SJCRH30 (cell line): ENCODE measurements around the gene ESCO1. TPM values are rescaled to one million over a fixed set of nuclear protein-coding genes. Genes with fewer than 3 reads are reported as not detected.
"Not testable (repeated sequence)": the region's sequence is repeated elsewhere in the genome, so short reads cannot be mapped to it uniquely, and the experiment has no call there.

Experiments
- DNase-seq, 2 experiments: peaks; one replicate each; pipeline ENCODE4 v3.0.0-alpha.2; 2015 to 2020
- H3K27ac ChIP-seq: fragments of 250-450 bp; sonication (Bioruptor Pico); 2 replicates; pipeline ENCODE4 v1.5.1; 2020; ENCODE audit warnings: mild to moderate bottlenecking, moderate library complexity
- H3K27me3 ChIP-seq: fragments of 250-450 bp; sonication (Bioruptor Pico); 2 replicates; pipeline ENCODE4 v1.5.1; 2020; ENCODE audit warnings: mild to moderate bottlenecking, moderate library complexity
- H3K36me3 ChIP-seq: fragments of 250-450 bp; sonication (Bioruptor Pico); 2 replicates; pipeline ENCODE4 v1.5.1; 2020; ENCODE audit warnings: mild to moderate bottlenecking, moderate library complexity
- H3K4me1 ChIP-seq: fragments of 250-450 bp; sonication (Bioruptor Pico); 2 replicates; pipeline ENCODE4 v1.5.1; 2020; ENCODE audit warnings: mild to moderate bottlenecking, moderate library complexity
- H3K4me3 ChIP-seq: fragments of 250-450 bp; sonication (Bioruptor Pico); 2 replicates; pipeline ENCODE4 v1.5.1; 2020; ENCODE audit warnings: mild to moderate bottlenecking, moderate library complexity
- H3K9me3 ChIP-seq: fragments of 250-450 bp; sonication (Bioruptor Pico); replicated peaks from 2 replicates; pipeline ENCODE4 v1.5.1; 2020; ENCODE audit warnings: mild to moderate bottlenecking, moderate library complexity
- total RNA-seq: library from RNA; depleted of rRNA; stranded (reverse); fragments of >200 nt; shearing (Covaris generic); gene quantifications from 2 replicates; pipeline ENCODE4 v1.2.3, GENCODE V29; 2014; rRNA removed

Gene ESCO1, protein sequence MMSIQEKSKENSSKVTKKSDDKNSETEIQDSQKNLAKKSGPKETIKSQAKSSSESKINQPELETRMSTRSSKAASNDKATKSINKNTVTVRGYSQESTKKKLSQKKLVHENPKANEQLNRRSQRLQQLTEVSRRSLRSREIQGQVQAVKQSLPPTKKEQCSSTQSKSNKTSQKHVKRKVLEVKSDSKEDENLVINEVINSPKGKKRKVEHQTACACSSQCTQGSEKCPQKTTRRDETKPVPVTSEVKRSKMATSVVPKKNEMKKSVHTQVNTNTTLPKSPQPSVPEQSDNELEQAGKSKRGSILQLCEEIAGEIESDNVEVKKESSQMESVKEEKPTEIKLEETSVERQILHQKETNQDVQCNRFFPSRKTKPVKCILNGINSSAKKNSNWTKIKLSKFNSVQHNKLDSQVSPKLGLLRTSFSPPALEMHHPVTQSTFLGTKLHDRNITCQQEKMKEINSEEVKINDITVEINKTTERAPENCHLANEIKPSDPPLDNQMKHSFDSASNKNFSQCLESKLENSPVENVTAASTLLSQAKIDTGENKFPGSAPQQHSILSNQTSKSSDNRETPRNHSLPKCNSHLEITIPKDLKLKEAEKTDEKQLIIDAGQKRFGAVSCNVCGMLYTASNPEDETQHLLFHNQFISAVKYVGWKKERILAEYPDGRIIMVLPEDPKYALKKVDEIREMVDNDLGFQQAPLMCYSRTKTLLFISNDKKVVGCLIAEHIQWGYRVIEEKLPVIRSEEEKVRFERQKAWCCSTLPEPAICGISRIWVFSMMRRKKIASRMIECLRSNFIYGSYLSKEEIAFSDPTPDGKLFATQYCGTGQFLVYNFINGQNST
- total RNA-seq: 14.5 and 16.5 TPM in 2 replicates

DNA sequence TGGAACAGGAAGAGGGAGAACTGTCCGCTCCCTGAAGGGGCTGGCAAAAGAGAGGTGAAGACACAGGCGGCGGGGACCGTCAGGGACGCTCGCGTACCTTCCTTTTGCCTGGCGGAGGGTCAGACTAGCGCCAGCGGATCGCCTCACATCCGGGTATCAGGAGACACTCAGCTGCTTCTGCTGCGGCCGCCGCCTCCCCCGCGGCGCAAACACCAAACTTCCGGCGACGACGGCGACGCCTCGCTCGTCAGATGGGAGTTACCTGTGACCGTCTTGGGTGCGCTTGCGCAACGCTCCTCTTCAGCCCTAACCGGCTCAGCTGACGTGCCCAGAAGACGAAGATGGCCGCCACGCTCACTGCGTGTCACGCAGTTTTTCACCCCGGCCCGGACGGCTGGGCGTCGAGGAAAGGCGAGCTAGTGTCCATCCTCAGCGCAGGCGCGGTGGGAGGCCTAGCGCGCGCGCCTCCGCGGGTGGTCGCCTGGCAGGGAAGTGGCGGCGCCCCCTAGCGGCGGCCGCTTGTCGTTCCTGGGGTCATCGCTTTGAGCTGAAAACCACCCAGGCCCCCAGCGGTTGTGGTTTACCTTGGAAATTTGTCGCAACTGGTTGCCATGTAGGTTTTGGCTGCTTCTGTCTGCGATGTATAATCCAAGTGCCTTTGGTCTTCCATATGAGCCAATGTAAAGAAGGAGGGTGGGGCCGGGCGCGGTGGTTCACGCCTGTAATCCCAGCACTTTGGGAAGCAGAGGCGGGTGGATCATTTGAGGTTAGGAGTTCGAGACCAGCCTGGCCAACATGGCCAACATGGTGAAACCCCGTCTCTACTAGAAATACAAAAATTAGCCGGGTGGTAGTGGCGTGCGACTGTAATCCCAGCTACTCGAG, at the start of gene ESCO1:
Gene ESCO1 (minus strand): TSS at position 179 of the 885 bp plus-strand sequence. CDS start 25,861 bp downstream, outside the sequence.
- peak; percentile 95 for DNase-seq
- H3K4me3 ChIP-seq: peak within 1 kb of the TSS; percentile 87
- no peaks in the 10 kb centered on the region for H3K36me3 ChIP-seq
- H3K27me3 ChIP-seq: no peaks in the 10 kb centered on the region
- peak within 1 kb of the TSS; percentile 75 for H3K27ac ChIP-seq
- no peaks in the 10 kb centered on the region for H3K9me3 ChIP-seq
- H3K4me1 ChIP-seq: no peaks in the 10 kb centered on the region

DNA sequence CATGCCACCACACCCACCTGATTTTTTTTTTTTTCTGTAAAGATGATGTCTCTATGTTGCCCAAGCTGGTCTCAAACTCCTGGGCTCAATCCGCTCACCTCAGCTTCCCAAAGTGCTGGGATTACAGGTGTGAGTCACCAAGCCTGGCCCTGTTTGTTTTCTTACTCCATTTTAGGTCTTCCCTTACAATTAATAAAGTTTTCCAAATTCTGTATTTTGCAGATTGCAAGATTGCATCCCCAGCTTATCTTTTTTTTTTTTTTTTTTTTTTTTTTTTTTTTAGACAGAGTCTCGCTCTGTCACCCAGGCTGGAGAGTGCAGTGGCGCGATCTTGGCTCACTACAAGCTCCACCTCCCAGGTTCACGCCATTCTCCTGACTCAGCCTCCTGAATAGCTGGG, 39.9 kb upstream of the ESCO1 start:
- not testable (repeated sequence) for H3K27me3 ChIP-seq, H3K36me3 ChIP-seq, H3K9me3 ChIP-seq, H3K27ac ChIP-seq, H3K4me1 ChIP-seq, H3K4me3 ChIP-seq, DNase-seq

DNA sequence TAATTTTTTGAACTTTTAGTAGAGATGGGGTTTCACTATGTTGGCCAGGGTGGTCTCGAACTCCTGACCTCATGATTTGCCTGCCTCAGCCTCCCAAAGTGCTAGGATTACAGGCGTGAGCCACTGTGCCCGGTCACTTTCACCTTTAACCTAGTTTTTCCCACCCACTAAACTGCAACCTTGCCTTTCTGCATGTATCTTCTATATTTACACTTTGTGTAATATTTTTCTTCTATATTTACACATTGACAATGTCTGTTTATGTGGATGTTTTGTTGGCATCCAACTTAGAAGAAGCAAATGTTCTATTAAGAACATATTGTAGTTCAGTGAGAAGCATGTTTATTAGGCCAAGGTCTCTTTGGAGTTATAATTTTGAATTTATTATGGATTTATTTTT, 38.3 kb upstream of the ESCO1 start:
- Histone ChIP-seq H3K27ac (no peak overlapping the region), H3K4me1 (no peaks in the 10 kb centered on the region), H3K9me3 (no peaks in the 10 kb centered on the region), H3K27me3 (no peaks in the 10 kb centered on the region), H3K36me3 (peaks cover 3% of the 10 kb centered on the region; the same call in 1 of the 2 replicates), H3K4me3 (no peak overlapping the region)
- DNase-seq: no peak

DNA sequence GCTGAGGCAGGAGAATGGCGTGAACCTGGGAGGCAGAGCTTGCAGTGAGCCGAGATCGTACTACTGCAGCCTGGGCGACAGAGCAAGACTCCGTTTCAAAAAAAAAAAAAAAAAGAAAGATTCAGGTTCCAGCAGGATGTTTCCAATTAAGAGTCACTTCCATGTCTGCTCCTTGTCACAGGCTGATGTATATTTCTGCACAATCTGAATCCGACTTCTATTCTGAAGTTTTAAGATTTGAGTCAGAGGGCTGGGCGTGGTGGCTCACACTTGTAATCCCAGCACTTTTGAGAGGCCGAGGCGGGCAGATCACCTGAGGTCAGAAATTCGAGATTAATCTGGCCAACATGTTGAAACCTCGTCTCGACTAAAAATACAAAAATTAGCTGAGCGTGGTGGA, 36.3 kb upstream of the ESCO1 start:
- Histone ChIP-seq H3K9me3 (no peaks in the 10 kb centered on the region), H3K27me3 (no peaks in the 10 kb centered on the region), H3K4me3 (no peak overlapping the region), H3K36me3 (peaks cover 9% of the 10 kb centered on the region; the same call in 1 of the 2 replicates), H3K4me1 (no peaks in the 10 kb centered on the region), H3K27ac (no peak overlapping the region)
- no peak for DNase-seq

DNA sequence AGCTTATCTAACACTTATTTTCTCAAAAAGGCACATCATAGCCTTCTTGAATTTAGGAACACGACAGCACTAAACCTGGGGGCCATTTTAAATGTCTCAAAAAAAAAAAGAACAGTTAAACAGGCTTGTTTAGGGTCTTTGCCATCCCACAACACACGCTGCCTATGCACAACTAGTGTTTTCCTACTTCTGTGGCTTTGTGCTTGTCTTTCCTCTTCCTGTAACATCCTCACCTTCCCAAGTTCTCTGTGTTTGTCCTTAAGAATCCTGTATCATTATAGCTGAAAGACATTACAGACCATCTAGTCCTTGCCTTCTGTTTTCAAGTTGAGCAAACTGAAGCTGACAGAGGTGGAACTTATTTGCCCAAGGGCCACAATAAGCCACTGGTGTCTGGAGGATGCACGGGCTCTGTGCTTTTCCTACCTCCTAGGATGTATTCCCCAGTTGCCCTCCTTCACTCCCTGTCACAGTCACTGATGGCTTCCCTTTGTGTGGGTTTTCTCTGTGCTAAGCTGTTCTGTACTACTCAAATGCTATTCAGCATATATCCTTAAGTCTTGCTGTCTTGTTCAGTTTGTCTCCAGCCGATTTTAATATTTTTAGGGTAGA, 34.2 kb upstream of the ESCO1 start:
- no peak overlapping the region for H3K4me3 ChIP-seq
- no peak overlapping the region for H3K27ac ChIP-seq
- H3K27me3 ChIP-seq: no peaks in the 10 kb centered on the region
- no peaks in the 10 kb centered on the region for H3K4me1 ChIP-seq
- peaks cover 19% of the 10 kb centered on the region for H3K36me3 ChIP-seq
- no peaks in the 10 kb centered on the region for H3K9me3 ChIP-seq
- DNase-seq: no peak

DNA sequence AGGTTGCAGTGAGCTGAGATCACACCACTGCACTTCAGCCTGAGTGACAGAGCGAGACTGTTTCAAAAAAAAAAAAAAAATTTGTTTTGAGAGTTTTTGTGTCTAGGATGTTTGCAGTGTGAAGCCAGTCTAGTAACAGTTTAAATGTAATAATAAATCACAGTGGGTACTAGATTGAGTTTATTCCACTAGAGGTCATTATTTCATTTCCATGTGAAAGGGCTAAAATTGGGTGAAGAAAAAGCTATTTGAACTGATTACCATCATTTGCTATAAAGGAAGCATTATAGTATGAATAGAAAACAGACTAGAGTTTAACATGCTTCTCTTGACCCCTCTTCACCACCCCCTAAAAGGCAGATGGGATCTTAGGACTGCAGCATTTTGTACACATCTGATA, 31.9 kb upstream of the ESCO1 start:
- Histone ChIP-seq H3K27ac (no peak overlapping the region), H3K36me3 (peaks cover 40% of the 10 kb centered on the region)
- no peak for DNase-seq

DNA sequence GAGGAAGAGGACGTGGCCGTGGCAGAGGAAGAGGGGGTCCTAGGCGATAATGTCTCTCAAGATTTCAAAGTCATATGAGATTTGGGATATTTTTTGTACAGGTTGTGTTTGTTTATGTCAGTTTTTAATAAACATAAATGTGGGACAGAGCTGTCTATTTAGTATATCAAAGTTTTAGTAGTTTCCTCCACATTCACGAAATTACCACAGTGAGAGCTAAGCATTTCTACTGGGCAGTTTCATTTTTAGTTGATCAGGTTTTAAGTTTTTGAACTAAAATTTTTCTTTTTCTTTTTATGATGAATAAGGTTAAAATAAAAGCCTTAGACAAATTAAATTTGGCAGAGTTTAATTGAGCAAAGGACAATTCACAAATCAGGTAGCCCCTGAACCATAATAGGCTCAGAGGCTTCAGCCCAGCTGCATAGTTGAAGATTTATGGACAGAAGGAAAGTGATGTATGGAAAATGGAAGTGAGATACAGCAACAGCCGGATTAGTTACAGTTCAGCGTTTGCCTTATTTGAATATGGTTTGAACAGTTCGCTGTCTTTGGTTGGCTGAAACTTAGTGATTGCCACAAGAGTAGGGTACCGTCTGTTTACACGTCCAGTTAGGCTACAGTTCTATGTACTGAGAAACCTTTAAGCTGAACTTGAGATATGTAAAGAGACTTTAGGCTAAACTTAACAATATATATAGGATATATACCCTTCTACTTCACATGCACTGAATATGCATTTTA, 28.8 kb upstream of the ESCO1 start:
- Histone ChIP-seq H3K27me3 (no peaks in the 10 kb centered on the region), H3K27ac (no peak overlapping the region), H3K4me1 (no peaks in the 10 kb centered on the region), H3K4me3 (no peak overlapping the region), H3K9me3 (no peaks in the 10 kb centered on the region), H3K36me3 (peaks cover 53% of the 10 kb centered on the region)
- no peak for DNase-seq

More for the DNA sequence above, 31.9 kb upstream of the ESCO1 start:
- Histone ChIP-seq H3K4me3 (no peak overlapping the region), H3K27me3 (no peaks in the 10 kb centered on the region), H3K4me1 (no peaks in the 10 kb centered on the region), H3K9me3 (no peaks in the 10 kb centered on the region)

DNA sequence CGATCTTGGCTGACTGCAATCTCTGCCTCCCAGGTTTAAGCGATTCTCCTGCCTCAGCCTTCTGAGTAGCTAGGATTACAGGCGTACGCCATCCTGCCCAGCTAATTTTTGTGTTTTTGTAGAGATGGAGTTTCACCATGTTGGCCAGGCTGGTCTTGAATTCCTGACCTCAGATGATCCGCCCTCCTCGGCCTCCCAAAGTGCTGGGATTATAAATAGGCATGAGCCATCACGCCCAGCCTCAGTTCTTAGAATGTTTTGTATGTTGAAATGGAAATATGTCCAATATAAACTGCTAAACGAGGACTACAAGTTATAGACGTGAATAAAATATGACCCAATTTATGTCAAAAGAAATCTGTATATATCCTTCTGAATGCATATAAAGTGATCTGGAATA, 21.1 kb upstream of the ESCO1 start:
- DNase-seq, H3K4me1 ChIP-seq, H3K27me3 ChIP-seq, H3K4me3 ChIP-seq, H3K27ac ChIP-seq, H3K9me3 ChIP-seq: not testable (repeated sequence)
- H3K36me3 ChIP-seq: peaks cover 53% of the 10 kb centered on the region

DNA sequence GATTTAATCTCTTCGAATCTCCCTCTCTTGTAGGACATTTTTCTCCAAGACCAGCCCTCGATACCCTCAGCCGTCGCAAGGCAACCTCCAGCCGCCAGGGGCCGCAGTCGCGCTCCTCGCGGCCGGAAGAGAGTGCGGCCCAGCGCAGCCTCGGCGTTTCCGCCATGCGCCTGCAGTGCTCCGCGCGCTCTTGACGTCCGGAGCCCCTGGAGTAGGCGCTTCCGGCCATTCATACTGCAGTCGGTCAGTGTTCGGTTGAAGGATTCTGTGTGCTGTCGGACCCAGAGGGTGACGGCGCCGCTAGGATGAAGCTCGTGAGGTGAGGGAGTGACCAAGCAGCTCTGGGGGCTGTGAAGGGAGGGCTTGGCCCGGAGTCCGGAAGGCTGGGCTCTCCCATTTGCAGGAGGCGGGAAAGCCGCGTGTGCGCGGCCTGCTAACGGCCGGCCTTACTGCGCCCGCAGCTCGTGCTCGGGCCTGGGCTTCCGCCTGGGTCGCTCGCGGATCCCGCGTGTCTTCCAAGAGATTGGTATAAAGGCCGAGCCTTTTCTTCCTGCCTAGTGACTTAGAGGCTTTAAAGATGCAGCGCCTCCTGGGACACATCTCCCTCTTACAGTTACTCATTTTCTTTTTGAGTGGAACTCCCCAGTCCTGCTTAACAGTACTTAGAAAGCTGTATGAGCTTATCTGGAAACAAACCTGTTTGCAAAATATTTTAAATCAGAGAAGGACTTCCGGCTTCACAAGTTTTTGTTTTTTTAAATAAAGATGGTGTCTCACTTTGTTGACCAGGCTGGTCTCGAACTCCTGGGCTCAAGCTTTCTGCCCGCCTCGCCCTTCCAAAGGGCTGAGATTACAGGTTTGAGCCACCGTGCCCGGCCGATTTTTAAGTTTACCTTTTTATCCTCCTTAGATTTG, 11.9 kb upstream of the ESCO1 start, which contains the start of gene SNRPD1:
Gene SNRPD1 (plus strand): TSS at position 190 of the 915 bp plus-strand sequence. CDS start 116 bp downstream, at position 306.
- Histone ChIP-seq H3K4me1 (no peaks in the 10 kb centered on the region), H3K9me3 (no peaks in the 10 kb centered on the region), H3K36me3 (peaks cover 28% of the 10 kb centered on the region), H3K27me3 (no peaks in the 10 kb centered on the region), H3K27ac (peak within 1 kb of the TSS; percentile 98), H3K4me3 (peak within 1 kb of the TSS; percentile 96)
- DNase-seq: peak; percentile 83 to 87

DNA sequence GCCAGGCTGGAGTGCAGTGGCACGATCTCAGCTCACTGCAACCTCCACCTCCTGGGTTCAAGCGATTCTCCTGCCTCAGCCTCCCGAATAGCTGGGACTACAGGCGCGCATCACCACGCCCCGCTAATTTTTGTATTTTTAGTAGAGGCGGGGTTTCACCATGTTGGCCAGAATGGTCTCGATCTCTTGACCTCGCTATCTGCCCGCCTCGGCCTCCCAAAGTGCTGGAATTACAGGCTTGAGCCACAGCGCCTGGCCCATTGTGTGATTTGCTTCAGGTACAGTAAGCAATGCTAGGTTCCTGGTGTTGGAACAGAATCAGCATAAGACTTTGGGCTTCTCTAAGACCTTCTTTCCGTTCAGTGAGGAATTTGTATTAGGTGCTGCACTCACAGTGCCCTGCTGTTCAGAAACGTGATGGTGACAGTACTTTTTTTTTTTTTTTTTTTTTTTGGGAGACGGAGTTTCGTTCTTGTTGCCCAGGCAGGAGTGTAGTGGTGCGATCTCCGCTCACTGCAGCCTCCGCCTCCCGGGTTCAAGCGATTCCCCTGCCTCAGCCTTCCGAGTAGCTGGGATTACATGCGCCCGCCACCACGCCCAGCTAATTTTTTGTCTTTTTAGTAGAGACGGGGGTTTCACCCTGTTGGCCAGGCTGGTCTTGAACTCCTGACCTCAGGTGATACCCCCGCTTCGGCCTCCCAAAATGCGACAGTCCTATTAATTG, 11.1 kb upstream of the ESCO1 start:
- not testable (repeated sequence) for H3K9me3 ChIP-seq, H3K4me1 ChIP-seq, DNase-seq, H3K27me3 ChIP-seq
- H3K4me3 ChIP-seq: peak overlapping the region; percentile 96
- H3K36me3 ChIP-seq: peaks cover 20% of the 10 kb centered on the region
- peak overlapping the region; percentile 98; the same call in 1 of the 2 replicates for H3K27ac ChIP-seq

DNA sequence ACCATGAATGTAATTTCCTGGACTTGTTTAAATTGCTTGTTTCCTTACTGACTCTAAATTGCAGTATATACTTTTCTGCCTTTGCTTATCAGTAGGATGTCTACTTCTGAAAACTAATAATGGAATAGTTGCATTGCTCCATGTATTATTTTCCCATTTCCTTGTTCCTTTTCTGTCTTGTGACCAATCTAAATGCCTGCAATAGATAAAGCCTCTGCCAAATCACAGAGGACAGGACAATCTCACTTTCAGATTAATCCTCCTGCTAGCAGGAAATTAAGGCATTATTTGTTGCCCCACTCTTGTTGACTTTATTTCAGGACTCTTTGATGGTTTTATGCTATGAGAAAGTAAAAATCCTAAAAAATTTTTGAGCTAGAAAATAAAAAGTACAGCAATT, 4.7 kb upstream of the ESCO1 start:
- Histone ChIP-seq H3K27ac (no peak overlapping the region), H3K4me3 (no peak overlapping the region), H3K9me3 (no peaks in the 10 kb centered on the region), H3K27me3 (no peaks in the 10 kb centered on the region), H3K4me1 (no peaks in the 10 kb centered on the region), H3K36me3 (no peaks in the 10 kb centered on the region)
- DNase-seq: no peak

DNA sequence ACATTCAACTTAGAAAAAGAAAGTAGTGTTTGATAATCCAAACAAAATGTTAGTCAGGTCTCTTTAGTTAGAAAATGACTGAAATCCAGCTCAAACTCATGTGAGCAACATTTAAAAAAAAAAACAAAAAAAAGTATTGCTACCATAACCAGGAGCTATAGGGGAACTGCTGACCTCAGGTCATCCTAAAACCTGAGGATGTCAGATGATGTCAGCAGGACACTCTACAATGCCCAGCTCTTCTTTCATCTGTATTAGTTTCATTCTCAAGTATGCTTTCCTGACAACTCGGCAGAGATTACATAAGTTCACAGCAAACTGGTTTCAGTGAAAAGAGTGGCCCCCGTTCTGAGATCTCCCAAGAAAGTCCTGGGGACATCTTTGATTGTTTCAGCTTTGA, 4.2 kb upstream of the ESCO1 start:
- no peak for DNase-seq
- H3K27ac ChIP-seq: no peak overlapping the region
- no peak overlapping the region for H3K4me3 ChIP-seq
- no peaks in the 10 kb centered on the region for H3K4me1 ChIP-seq
- no peaks in the 10 kb centered on the region for H3K9me3 ChIP-seq
- H3K27me3 ChIP-seq: no peaks in the 10 kb centered on the region
- no peaks in the 10 kb centered on the region for H3K36me3 ChIP-seq
